Activated CD8-positive, alpha-beta memory T cell treated with anti-CD3 and anti-CD28 coated beads, Interleukin-2, amount 50 U/mL, for 1 hour (primary cell): ENCODE data around the gene STARD7.
"Not testable (repeated sequence)": the region's sequence is repeated elsewhere in the genome, so short reads cannot be mapped to it uniquely, and the experiment has no call there.

Experiments used
- DNase-seq: peaks from one replicate; pipeline ENCODE4 v3.0.0-alpha.2; 2020; ENCODE audit errors: extremely low read depth

The STARD7 gene

GRCh38 chr2:96148410-96149217, 60.0 kb downstream of the STARD7 start:
- peak; percentile 98 for DNase-seq

- DNase-seq = no peak
Observed at GRCh38 chr2:96147593-96148201, 60.9 kb downstream of the STARD7 start.

- no peak for DNase-seq
Observed at GRCh38 chr2:96146881-96147592, 61.6 kb downstream of the STARD7 start.

DNA sequence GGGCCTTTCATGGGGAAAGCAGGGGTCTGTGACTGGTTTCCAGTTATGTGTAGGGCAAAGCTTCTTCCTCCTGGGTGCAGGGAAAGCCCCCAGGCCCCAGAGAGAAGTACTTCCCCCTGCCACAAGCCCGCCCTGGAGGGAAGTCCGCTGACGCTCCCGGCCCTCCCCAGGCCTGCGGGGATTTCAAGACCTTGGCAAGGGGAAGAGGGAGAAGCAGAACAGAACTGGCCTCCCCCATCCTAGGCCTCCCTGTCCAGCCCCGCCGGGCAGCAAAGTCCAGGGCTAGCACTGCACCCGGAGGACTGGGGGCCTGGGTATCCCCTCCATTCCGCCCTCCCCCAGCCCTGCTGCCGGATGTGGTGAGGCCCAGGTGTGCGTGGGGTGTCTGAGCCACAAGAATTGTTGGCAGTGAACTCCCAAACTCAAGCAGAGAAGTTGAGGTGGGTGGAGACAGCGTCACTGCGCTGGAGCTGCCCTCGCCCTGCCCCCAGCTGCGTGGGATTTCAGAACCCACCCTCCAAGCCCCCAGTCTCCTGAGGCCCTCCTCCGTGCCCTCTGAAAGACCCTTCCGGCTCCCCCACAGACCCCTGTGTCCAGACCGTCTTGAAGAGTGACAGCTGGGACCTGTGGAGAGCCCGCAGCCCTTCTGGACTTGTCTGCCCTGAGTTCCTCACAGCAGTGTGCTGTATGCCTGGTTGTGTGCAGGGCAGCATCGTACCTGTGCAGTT, 62.3 kb downstream of the STARD7 start:
- no peak for DNase-seq

- DNase-seq = no peak
Observed at GRCh38 chr2:96145848-96146152, 62.8 kb downstream of the STARD7 start.

DNA sequence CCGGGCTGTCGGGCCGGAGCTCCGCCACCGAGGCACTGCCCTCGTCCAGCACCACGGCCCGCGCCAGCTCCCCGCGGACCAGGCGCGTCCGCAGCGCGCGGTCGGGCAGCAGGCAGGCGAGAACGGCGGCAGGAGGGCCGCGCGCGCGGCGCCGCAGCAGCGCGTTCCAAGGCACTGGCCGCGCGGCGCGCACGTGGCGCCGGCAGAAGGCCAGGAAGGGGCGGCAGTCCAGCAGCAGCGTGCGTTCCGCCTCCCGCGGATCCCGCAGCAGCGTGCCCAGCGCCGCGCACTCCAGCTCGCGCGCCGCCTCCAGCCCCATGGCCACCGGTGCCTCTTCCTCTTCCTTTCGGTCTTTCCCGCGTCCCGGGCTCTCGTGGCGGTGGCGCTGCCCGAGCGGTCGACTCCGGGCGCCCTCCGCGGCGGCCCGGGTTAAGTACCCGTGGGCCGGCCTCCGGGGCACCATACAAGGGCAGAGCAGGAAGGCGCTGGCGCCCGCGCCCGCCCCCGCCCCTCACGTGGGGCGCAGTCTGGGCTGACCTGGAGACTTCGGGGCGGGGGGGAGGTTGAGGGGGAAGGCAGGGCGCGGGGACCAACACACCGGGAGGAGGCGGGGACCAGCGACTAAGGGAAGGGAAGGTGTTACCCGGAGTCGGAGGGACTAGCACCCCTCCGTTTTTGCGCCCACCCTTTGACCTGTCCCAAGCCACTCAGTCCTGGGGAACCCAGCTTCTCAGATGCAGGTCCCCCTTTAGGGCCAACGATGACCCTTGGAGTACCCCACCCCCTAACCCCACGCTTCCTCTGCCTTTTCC, 63.4 kb downstream of the STARD7 start, which contains the start of gene DUSP2:
Gene DUSP2 (minus strand): TSS at position 405 of the 812 bp plus-strand sequence. CDS start 86 bp downstream, at position 319.
- DNase-seq = peak; percentile 85

- DNase-seq = no peak
Observed at GRCh38 chr2:96144481-96145035, 64.1 kb downstream of the STARD7 start.

DNA sequence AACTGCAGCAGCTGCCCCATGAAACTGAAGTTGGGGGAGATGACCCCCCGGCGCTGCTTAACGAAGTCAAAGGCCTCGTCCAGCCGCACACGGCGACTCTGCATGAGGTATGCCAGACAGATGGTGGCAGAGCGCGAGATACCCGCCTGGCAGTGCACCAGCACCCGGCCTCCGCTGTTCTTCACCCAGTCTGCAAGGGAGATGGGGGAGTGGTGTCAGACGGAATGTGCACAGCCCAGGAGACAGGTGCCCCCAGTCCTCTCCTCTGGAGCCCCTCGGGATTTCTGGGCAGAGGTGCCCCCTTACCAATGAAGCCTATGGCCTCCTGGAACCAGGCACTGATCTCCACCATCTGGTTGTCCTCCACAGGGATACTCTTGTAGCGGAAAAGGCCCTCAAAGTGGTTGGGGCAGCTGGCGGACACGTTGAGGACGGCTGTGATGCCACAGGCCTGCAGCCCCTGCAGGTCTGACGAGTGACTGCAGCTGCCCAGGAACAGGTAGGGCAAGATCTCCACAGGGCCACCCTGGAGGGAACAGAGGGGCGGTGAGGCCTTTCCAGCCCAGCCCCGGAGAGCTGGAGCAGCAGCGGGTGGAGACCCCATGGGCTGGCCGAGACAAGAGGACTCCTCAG, 64.7 kb downstream of the STARD7 start:
- no peak for DNase-seq

DNA sequence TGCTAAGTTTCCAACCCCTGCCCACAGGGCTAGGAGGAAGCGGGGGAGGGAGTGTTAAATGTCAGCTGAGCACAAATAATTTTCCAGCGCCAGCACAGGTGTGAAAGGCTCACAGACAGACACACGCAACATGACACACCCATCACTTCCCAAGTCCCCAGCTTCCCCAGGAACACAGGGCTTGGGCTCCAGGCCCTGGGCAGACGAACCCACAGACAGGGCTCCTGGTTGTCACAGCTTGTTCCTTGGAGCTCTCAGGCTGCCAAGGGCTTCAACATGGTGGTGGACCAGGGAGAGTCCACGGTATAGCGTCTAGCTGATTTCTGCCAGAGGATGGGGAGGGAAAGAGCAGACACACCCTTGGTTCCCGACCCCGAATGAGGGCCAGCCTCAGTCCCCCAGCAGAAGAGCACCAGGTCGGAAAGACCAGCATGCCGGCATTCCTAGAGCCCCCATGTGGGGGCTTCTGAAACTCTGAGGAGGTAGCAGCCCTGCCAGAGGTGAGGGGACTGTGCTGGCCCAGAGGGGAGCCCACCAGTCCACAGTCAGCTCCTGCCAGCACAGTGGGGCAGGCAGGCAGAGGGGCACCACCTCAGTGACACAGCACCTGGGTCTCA, 65.3 kb downstream of the STARD7 start:
- DNase-seq = no peak

GRCh38 chr2:96142217-96143113, 66.2 kb downstream of the STARD7 start:
- no peak for DNase-seq

- DNase-seq = not testable (repeated sequence)
Observed at GRCh38 chr2:96141624-96141967, 67.0 kb downstream of the STARD7 start.

- no peak for DNase-seq
Observed at GRCh38 chr2:96140941-96141623, 67.5 kb downstream of the STARD7 start.

DNA sequence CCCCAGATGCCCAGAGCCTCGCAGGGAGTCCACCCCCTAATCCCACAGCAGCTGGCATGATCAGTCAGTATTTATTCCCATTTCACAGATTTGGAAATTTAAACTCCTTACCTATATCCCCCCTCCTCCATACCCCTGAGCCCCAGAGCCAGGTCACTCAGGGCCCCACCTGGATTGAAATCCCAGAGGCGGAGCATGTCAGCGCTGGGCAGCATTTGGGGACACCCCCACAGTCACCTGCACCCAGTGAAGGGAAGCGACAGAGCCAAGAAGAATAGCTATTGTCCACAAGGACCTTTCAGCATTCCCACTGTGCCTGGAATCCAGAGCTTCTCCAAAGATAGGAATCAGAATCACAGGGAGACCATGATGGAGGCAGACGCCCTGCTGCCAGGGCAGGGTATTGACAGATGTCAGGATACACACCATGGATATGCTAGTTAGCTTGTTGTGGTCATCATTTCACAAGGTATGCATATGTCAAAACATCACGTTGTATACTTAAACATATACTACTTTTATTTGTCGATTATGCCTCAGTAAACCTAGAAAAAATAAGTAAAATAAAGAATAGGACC, 69.4 kb downstream of the STARD7 start:
- no peak for DNase-seq

DNA sequence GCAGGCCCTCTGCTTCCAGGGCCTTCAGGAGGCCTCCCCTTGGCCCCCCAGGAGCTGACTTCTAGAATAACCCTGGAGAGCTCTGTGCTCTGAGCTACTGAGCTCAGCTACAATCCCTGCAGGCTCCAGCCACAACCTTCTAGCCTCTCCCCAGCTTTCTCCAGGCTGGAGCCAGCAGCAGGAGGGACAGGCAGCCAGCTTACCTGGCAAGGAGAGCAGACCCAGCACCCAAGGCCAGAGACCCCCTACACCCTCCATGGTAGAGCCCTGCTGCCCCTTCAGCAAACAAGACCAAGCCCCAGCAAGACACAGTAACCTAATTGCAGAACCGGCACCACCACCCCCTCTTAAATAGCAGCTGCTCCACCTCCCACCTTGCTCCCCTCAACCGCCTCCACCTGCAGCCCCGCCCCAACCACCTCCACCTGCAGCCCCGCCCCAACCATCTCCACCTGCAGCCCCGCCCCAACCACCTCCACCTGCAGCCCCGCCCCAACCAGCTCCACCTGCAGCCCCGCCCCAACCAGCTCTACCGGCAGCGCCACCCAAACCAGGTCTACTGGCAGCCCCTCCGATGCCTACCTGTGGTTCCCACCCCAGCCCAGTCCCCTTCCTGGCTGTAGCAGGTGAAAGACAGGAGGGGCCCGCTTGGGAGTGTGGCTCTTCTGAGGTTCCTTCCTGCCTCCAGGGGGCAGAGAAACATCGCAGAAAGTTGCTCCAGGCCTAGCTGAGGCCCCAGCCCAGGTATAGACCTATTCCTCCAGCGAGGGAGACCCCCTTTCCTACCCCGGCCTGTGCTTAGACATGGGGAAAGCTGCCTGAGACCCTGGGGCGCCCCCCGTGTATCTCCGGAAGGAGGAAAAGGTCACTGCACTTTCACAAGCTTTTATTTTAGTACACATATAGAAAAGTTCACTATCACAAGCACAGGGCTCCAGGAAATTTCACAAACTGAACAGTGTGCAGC, 70.2 kb downstream of the STARD7 start, which contains the start of gene ASTL:
Gene ASTL (minus strand): TSS at position 324 of the 967 bp plus-strand sequence. CDS start 66 bp downstream, at position 258.
- DNase-seq = no peak

DNA sequence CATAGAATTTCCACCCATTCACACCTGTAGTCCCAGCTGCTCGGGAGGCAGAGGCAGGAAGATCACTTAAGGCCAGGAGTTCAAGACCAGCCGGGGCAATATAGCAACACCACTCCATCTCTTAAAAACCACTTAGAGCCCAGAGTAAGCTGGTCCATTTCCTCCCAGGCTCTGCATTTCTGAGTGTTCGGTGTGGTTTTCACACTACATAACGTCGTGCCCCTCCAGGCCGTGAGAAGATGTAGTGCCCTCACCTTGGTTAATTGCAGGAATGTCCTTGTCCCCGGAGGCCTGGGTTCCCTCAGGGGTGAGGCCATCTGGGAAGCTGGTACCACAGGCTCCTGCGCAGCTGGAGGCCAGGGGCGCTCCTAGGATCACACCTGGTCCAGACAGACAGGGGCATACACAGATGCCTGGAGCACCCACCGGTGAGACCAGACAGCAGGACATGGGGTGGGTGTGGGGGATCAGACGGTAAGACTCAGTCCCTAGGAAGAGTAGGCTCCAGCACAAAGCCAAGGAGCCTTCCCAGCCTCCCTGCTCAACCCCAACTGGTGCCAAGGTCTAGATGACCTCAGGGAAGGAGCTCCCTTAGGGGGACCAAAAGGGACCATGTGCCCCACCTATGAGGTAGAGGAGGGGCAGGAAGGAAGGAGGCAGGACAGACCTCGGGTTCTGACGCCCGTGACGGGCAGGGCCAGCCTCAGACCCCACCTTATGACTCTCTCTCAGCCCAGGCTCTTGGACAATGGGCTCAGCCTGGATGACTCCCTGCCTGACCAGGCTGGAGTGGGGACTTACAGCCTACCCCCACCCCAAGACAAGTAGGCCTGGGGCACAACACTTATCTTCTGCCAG, 71.1 kb downstream of the STARD7 start:
- DNase-seq = no peak
